HG03039 (cell line): ENCODE data around the gene LZTS3.
"Not testable (repeated sequence)": the region's sequence is repeated elsewhere in the genome, so short reads cannot be mapped to it uniquely, and the experiment has no call there.

Experiments
- ATAC-seq: cut with Tn5 transposase; IDR thresholded peaks from one replicate; pipeline ENCODE4 v1.9.1; 2021; ENCODE audit warnings: mild to moderate bottlenecking, moderate library complexity; ENCODE audit not compliant: unreplicated experiment

LZTS3 gene

GRCh38 chr20:3172933-3173609 lies at the start of gene LZTS3:
Gene LZTS3, minus strand, starts transcription at chr20:3173549. Its CDS starts 6,386 bp downstream, at chr20:3167163.
- ATAC-seq: peak; percentile 32

- no peak for ATAC-seq
Observed at GRCh38 chr20:3221398-3222226, 48.3 kb upstream of the LZTS3 start.

GRCh38 chr20:3218307-3218988 lies 45.1 kb upstream of the LZTS3 start:
- ATAC-seq: peak; percentile 46

- not testable (repeated sequence) for ATAC-seq
Observed at GRCh38 chr20:3215359-3215917, 42.1 kb upstream of the LZTS3 start.

GRCh38 chr20:3213226-3213625 lies 39.9 kb upstream of the LZTS3 start:
- no peak for ATAC-seq

- no peak for ATAC-seq
Observed at GRCh38 chr20:3210346-3210745, 37.0 kb upstream of the LZTS3 start.

- ATAC-seq: no peak
Observed at GRCh38 chr20:3209946-3210317, 36.6 kb upstream of the LZTS3 start.

GRCh38 chr20:3209257-3209945 lies 36.1 kb upstream of the LZTS3 start, which contains the start of gene ITPA:
Gene ITPA, plus strand, starts transcription at chr20:3209498. Its CDS starts 54 bp downstream, at chr20:3209552.
- ATAC-seq: no peak

GRCh38 chr20:3208786-3209256 lies 35.5 kb upstream of the LZTS3 start:
- ATAC-seq: no peak

- ATAC-seq: peak; percentile 80
Observed at GRCh38 chr20:3204124-3204794, 30.9 kb upstream of the LZTS3 start, which contains the start of gene DDRGK1. Gene DDRGK1, minus strand, starts transcription at chr20:3204682. Its CDS starts 55 bp downstream, at chr20:3204627.

GRCh38 chr20:3203315-3204123 lies 30.2 kb upstream of the LZTS3 start:
- ATAC-seq: peak; percentile 13

GRCh38 chr20:3202965-3203314 lies 29.6 kb upstream of the LZTS3 start:
- no peak for ATAC-seq

GRCh38 chr20:3199976-3200755 lies 26.8 kb upstream of the LZTS3 start:
- no peak for ATAC-seq

- no peak for ATAC-seq
Observed at GRCh38 chr20:3199206-3199605, 25.9 kb upstream of the LZTS3 start.

- ATAC-seq: no peak
Observed at GRCh38 chr20:3195590-3196237, 22.4 kb upstream of the LZTS3 start.

- no peak for ATAC-seq
Observed at GRCh38 chr20:3194617-3195280, 21.4 kb upstream of the LZTS3 start.
